GM21737 (cell line): ENCODE data around the gene HEXIM2.
"Not testable (repeated sequence)": the region's sequence is repeated elsewhere in the genome, so short reads cannot be mapped to it uniquely, and the experiment has no call there.

Experiments
- ATAC-seq: cut with Tn5 transposase; IDR thresholded peaks from one replicate; pipeline ENCODE4 v1.9.1; 2021; ENCODE audit warnings: mild to moderate bottlenecking, moderate library complexity; ENCODE audit not compliant: unreplicated experiment

HEXIM2 gene

GRCh38 chr17:45161288-45162024 lies at the start of gene HEXIM2:
TSS of gene HEXIM2 (plus strand) at chr17:45161875. CDS start at chr17:45162794, 919 bp downstream.
- ATAC-seq, result peak; percentile 86

- no peak for ATAC-seq
Observed at GRCh38 chr17:45112559-45113423, 48.9 kb upstream of the HEXIM2 start.

DNA sequence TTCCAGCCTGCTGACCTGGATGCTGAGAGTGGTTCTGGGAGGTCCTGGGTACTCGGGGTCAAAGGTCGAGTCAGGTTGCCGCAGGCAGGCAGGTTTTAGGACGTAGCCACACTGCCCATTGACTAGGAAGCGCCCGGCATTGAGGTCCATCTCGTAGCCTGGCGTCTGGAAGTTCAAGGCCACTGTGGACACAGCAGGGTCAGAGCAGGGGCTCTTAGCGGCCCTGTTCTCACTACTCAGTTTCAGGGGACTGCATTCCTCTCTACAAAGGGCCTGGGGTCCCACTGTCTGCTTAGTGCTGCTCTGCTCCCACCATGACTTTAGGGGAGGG lies 48.3 kb upstream of the HEXIM2 start:
- no peak for ATAC-seq

DNA sequence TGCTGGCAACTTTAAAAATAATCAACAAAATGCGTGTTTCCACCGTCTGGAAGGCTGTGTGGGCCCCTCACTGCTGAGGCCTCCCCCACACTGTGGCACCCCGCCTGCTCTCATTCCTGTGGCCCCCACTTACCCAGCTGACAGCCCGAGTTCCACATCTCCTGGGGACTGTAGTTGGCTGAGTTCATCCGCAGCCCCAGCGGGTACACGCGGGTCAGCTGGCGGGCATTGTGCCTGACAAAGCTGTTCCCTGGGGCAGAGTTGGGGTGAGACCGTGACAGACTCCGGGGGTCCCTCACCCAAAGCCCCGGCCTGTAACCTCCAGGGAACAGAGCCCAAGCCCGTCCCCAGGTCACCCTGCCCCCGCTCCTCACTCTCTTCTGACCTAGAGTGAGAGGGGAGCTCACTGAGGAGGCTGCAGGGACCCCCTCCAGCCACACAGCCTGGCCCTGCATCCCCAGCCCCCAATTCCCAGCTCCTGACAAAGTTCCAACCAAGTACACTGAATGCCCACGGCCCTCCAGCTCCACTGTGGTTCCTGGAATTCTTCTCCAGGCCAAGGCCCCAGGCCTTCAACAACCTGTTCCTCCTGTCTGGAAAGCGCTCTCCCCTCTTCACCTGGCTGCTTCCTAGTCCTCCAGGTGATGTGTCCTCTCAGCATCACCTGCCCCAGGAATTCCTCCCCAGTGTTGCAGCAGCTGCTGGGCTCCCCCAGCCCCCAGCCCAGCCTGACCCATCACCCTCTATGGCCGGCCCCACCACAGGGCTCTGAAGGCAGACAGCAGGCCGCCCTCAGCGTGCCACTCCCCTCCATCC lies 47.4 kb upstream of the HEXIM2 start:
- ATAC-seq, result no peak

DNA sequence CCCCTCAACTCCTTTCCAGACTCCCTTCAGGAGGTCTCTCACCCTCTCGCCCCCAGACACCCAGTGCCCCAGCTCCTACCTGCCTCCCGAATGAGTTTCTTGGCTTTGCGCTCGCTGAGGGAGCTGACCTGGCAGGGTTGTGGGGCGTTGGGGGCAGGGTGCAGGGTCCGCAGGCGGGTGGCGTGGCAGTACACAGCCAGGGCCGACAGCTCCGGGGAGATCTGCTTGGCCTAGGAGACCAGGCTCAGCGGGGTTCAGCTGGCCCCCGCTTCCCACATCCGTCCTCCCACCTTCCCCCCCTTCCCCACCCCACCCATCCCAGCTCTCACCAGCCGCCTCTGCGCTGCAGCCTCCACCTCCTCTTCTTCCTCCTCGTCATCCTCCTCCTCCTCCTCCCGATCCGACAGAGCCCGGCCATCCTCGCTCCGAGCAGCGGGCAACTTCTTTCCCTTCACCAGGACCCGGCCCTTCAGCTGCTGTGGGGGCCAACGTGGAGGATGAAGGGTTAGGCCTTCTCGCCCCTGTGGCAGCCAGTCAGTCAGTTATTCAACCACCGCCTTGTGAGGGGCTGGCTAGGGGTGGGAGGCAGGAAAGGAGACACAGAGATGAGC lies 46.6 kb upstream of the HEXIM2 start:
- no peak for ATAC-seq

GRCh38 chr17:45115871-45116270 lies 45.8 kb upstream of the HEXIM2 start:
- no peak for ATAC-seq

GRCh38 chr17:45116434-45117016 lies 45.1 kb upstream of the HEXIM2 start:
- no peak for ATAC-seq

- no peak for ATAC-seq
Observed at GRCh38 chr17:45117334-45117733, 44.3 kb upstream of the HEXIM2 start.

DNA sequence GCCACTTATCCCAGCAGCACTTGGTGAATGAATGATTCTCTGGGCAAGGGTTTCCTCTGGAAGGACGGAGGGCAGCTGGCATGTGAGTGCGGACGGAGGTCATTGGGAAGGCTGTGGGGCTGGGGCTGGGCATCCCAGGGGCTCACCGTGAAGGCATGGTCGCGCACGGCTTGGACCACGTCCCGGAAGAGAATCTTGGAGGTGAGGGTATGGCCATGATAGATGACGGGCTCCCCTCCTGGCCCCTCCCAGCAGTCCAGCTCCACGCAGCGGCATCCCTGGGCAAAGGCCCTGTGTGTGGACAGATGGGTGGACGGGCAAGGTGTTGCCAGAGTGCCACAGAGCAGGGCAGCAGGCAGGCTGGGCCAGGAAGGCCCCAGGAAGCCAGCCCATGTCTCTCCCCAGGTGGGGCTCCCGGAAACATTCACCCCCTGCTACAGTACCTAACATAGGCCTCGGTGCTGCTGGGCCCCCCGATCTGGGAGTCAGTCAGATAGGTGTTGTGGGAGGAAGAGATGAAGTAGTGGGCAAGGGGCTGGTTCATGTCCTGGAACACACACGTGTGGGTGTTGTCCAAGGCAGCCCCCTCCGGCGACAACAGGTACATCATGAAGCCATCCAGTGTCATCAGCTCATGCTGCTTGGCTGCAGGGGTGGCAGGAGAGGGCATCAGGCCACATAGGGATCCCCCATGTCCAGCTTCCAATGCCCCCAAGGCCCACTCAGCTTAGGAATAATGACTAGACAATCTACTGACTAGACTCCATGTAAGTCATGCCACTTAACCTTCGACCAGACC lies 43.6 kb upstream of the HEXIM2 start:
- ATAC-seq, result no peak

DNA sequence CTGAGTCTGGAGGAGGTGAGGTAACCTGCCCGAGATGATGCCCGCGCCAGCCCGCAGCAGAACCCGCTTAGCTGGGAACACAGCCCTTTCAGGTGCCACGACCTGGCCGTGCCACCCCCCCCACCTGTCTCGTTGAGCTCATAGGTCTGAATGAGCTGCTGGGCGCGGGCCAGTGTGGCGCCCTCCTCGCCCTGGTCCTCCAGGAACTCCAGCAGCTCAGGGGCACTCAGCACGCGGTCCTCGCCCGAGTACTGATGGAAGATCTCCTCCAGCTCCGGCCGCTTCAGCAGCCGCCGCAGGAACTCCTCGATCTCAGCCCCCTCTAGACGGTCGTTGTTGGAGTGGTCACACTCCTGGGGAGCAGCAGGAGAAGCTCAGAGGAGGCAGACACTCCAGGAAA lies 43.0 kb upstream of the HEXIM2 start:
- no peak for ATAC-seq

- ATAC-seq, result no peak
Observed at GRCh38 chr17:45119964-45120363, 41.7 kb upstream of the HEXIM2 start.

GRCh38 chr17:45120558-45120957 lies 41.1 kb upstream of the HEXIM2 start:
- ATAC-seq, result no peak

GRCh38 chr17:45121055-45121454 lies 40.6 kb upstream of the HEXIM2 start:
- no peak for ATAC-seq

- no peak for ATAC-seq
Observed at GRCh38 chr17:45123076-45123770, 38.5 kb upstream of the HEXIM2 start.

GRCh38 chr17:45123930-45124796 lies 37.5 kb upstream of the HEXIM2 start:
- ATAC-seq, result no peak

- not testable (repeated sequence) for ATAC-seq
Observed at GRCh38 chr17:45124797-45125122, 36.9 kb upstream of the HEXIM2 start.

- ATAC-seq, result no peak
Observed at GRCh38 chr17:45125509-45125908, 36.2 kb upstream of the HEXIM2 start.

DNA sequence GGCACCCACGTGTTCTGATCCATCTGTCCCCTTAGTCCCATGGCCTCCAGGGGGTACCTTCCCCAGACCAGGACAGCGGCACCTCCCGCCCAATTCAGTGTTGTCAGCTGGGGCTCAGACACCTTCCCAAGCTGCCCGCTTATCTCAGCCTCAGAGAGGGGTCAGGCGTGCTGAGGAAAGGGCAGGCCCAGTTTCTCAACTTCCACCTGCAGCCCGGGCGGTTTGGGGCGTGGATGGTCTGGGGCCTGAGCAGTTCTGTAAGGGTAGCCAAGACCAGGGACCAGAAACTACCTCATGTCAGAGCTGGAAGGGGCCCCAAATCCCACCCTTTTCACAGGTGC lies 34.5 kb upstream of the HEXIM2 start:
- no peak for ATAC-seq
